HG03442 (cell line): Measurements from ENCODE around the gene ZNF408.

Experiments used
- ATAC-seq: cut with Tn5 transposase; IDR thresholded peaks from one replicate; pipeline ENCODE4 v1.9.1; 2021; ENCODE audit warnings: mild to moderate bottlenecking, moderate library complexity; ENCODE audit not compliant: unreplicated experiment

Gene ZNF408

DNA sequence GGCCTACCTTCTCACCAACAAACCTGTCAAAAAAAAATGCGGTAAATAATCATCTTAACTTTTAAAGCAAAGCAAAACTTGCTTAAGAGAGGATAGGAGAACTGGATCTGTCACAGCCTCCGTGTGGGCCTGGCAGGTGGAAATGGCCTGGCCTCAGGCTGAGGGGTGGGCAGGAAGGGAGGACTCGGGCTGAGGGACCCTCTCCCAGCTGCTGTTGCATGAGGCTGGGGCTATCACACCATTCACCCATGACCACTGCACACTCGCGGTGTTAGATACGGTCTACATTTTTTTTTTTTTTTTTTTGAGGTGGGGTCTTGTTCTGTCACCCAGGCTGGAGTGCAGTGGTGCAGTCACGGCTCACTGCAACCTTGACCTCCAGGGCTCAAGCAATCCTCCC is 24.9 kb upstream of the ZNF408 start:
- no peak for ATAC-seq

DNA sequence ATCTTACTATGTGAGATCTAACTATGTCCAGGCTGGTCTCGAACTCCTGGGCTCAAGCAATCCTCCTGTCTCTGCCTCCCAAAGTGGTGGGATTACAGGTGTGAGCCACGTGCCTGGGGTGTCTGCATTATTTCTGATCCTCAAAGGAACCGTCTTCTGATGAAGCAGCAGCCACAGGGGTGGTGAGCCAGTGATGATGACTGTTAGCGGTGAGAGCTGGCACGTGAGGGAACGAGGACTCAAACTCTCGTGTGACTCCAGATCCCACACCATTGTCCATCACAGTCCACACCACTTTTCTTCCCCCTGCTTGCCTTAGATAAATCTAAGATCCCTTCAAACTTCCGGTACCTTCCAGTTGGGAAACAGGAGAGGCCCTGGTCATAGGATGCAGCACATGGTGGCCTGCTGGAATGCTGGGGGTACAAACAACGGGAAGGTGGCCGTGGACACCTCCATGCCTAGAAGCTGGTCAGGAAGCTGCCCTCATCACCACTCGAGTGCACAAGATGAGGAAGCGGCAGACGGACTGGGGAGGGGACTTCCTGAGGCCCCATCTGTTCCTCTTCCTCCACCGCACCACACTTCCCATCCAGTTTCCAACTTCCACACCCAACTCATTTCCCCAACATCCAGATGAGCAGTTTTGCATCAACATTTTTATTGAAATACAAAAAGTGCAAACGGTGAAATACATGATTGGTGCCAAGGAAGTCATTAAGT is 24.2 kb upstream of the ZNF408 start:
- no peak for ATAC-seq

GRCh38 chr11:46677169-46677568 is 23.7 kb upstream of the ZNF408 start:
- ATAC-seq, result no peak

- no peak for ATAC-seq
These were observed 22.7 kb upstream of the ZNF408 start for GRCh38 chr11:46677991-46678740.

DNA sequence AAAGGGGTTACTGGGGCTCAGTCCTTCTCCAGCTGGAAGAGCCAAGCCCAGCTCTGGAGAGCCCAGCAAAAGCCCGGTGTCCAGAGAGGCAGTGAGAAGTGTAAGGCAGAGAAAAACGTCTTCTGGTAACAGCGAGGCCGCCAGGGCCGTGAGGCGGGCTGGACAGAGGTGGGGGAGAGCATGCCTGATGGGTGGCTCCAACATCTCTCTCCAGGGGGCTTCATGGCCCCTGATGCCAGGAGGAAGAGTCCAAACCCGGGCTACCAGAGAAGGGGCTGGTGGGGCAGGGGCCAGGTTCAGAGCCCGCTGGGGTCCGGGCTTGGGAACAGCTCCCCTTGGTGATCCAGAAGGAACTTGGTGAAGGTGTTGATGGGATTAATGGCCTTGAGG is 22.1 kb upstream of the ZNF408 start:
- no peak for ATAC-seq

DNA sequence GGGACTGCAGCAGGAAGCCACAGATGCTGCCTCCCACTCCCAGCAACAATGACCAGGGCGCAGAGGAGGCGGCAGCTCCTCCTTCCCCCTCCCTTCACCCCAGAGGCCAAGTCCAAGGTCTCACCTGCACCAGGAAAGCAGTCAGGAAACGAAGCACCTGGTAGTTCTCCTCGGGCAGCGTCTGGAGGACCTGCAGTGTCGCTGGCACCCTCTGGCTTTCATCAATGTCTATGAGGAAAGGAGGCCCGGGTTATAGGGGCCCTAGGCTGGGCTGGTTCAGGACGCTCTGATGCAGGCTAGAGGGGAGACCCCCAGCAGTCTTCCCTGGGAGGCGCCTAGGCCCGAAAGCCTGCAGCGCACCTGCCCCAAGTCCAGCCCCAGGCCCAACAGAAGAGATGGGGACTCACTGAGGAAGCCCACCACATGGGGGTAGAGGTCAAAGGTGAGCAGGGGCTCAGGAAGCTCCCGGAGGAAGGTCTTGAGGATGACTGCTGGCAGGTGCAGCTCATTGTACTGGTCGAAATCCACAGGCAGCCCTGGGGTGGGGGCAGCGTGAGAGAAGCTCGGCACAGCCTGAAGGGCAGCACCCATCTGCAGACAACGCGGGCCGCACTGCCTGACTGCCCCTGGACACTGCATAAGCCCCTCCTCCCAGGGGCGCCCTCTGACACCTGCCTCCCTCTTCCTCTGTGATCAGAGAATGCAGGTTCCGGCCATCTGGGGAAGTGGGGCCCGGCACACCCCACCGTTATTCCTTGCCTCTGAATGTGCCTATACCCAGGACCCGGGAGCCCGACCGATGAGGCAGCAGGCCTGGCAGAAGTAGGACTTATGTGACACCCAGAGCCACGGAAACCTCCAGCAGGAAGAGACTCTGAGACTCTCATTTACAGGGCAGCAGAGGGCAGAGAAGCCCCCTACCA is 21.3 kb upstream of the ZNF408 start:
- no peak for ATAC-seq

GRCh38 chr11:46680164-46680760 is 20.6 kb upstream of the ZNF408 start:
- ATAC-seq, result no peak

DNA sequence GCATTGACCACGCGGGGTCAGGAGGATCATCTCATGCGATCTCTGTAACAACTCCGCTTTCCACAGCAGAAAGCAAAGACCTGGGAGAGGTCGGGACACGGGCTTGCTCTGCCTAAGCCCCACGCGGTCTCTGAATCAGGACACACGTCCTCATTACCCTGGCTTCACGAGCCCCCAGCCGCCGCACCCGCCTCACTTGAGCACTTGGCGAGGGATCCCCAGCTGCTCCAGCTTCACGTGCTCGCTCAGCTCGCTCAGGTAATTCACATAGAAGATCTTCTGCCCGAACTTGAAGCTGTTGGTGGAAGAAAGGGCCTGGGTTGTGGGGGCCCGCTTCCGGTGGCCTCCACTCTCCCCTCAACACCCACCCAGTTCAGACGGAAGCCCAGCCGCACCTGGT is 20.0 kb upstream of the ZNF408 start:
- ATAC-seq, result no peak

DNA sequence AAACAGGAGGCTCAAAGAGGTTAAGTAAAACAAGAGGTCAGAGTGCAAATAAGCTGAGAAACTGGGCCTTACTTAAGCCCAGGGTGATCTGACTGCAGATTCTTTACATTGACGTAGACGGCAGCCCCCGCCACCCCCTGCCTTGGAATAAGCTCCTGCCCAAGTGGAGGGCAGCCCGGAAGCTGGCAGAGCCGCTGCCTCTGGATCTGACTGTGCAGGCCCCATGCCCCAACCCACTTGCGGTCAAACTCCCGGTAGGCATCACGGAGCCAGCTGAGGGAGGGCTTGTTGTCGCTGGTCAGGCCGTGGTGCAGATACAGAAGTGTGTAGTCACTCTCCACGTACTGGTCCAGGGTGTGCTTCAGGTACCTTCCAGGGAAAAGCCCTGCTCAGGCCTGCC is 19.0 kb upstream of the ZNF408 start:
- ATAC-seq, result no peak

GRCh38 chr11:46682773-46683752 is 17.8 kb upstream of the ZNF408 start:
- no peak for ATAC-seq

- ATAC-seq, result no peak
These were observed 16.5 kb upstream of the ZNF408 start for GRCh38 chr11:46684367-46684766.

GRCh38 chr11:46686886-46687795 is 13.7 kb upstream of the ZNF408 start:
- no peak for ATAC-seq

DNA sequence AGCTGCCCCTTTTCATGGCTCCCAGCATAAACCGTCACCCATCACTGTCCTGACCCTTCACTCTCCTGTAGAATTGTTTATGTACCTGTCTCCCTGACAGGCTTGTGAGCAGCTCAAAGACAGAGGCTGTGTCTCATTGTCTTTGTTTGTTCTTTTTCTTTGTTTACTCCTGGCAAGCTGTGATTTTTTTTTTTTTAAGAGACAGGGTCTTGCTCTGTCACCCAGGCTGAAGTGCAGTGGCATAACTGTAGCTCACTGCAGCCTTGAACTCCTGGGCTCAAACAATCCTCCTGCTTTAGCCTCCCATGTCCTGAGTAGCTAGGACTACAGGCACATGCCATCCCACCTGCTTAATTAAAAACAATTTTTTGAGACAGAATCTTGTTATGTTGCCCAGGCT is 10.1 kb upstream of the ZNF408 start:
- no peak for ATAC-seq

GRCh38 chr11:46692450-46692849 is 8.4 kb upstream of the ZNF408 start:
- no peak for ATAC-seq

GRCh38 chr11:46693597-46694012 is 7.2 kb upstream of the ZNF408 start:
- no peak for ATAC-seq

GRCh38 chr11:46694072-46694471 is 6.8 kb upstream of the ZNF408 start:
- ATAC-seq, result no peak

DNA sequence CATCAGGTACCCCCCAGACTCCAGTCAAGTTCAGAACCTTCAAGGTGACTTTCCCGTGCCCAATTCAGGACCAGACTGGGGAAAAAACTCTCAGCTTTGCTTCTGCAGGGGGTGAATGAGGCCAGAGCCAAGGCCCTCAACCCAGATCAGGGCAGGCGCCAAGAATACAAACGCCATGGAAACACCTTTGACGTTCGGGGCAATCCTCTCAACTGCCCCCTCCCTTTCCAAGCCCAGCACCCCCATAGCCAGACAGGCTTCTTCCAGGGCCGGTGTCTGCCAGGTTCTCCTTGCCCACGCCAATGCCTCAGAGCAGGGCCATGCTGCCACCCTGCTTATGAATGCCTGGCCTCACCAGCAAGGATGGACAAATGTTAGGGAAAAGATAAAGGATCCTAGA is 6.2 kb upstream of the ZNF408 start:
- no peak for ATAC-seq

DNA sequence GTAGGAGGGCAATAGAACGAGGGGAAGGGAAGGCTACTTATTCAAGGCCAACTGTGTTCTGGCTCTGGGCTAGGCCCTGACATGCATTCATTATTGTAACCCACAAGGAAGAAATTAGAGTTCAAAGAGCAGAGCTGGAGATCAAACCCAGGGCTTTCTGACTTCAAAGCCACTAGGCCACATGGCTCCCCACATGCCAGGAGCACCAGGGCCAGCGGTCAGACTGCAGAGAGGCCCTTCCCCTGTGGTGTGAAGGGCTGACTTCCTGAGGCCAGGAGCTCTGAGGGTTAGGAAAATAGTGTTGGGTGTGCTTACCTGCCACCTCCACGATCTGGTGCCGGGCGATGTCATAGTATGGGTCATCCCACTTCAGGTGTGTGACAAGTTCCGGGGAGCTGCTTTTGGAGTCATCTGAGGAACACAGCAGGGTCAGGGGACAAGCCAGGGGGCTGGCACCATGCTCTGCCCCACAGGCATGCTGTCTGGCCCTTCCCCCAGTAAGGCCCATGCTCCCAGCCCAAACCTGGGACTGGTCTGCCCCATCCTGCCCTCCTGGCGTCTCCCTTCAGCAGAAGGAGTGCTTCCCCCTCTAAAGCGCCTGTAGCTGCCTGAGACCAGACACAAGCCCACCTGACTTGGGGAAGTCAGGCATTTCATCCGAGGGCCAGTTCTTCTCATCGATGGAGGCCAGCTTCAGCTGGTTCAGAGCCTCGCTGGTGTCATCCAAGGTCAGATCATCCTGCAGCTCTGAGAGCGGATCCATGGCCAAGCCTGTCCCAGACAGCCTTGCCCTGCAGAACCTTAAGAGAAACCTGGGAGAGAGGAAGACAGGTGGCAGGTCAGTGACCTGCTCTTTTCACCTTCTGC is 5.3 kb upstream of the ZNF408 start:
- ATAC-seq, result no peak
